Measurements from ENCODE around the gene SLC23A2.

Gene SLC23A2

GRCh38 chr20:4844751-4845465 lies 156.4 kb downstream of the SLC23A2 start:
- DNase-seq (ENCODE audit: low read depth), result no peak

GRCh38 chr20:4844325-4844724 lies 157.0 kb downstream of the SLC23A2 start:
- DNase-seq (ENCODE audit: low read depth), result no peak

GRCh38 chr20:4840801-4841200 lies 160.5 kb downstream of the SLC23A2 start:
- no peak for DNase-seq (ENCODE audit: low read depth)

- DNase-seq (ENCODE audit: low read depth), result no peak
Observed at GRCh38 chr20:4838526-4838925, 162.8 kb downstream of the SLC23A2 start.

- DNase-seq (ENCODE audit: low read depth), result no peak
Observed at GRCh38 chr20:4837760-4838159, 163.6 kb downstream of the SLC23A2 start.

- DNase-seq (ENCODE audit: low read depth), result no peak
Observed at GRCh38 chr20:4836935-4837334, 164.4 kb downstream of the SLC23A2 start.

GRCh38 chr20:4836473-4836872 lies 164.8 kb downstream of the SLC23A2 start:
- DNase-seq (ENCODE audit: low read depth), result no peak

GRCh38 chr20:4835244-4836177 lies 165.8 kb downstream of the SLC23A2 start:
- DNase-seq (ENCODE audit: low read depth), result no peak

GRCh38 chr20:4833074-4833728 lies 168.1 kb downstream of the SLC23A2 start:
- DNase-seq (ENCODE audit: low read depth), result no peak

- DNase-seq (ENCODE audit: low read depth), result no peak
Observed at GRCh38 chr20:4832469-4832868, 168.8 kb downstream of the SLC23A2 start.

- DNase-seq (ENCODE audit: low read depth), result no peak
Observed at GRCh38 chr20:4830696-4831095, 170.6 kb downstream of the SLC23A2 start.

GRCh38 chr20:4830259-4830658 lies 171.1 kb downstream of the SLC23A2 start:
- no peak for DNase-seq (ENCODE audit: low read depth)

GRCh38 chr20:4829514-4830215 lies 171.6 kb downstream of the SLC23A2 start:
- DNase-seq (ENCODE audit: low read depth), result no peak

GRCh38 chr20:4828830-4829513 lies 172.3 kb downstream of the SLC23A2 start:
- DNase-seq (ENCODE audit: low read depth), result no peak

GRCh38 chr20:4821590-4821989 lies 179.7 kb downstream of the SLC23A2 start:
- no peak for DNase-seq (ENCODE audit: low read depth)

- peak; percentile 73 for DNase-seq (ENCODE audit: low read depth)
Observed at GRCh38 chr20:4820806-4821518, 180.3 kb downstream of the SLC23A2 start.

GRCh38 chr20:4819901-4820300 lies 181.4 kb downstream of the SLC23A2 start:
- no peak for DNase-seq (ENCODE audit: low read depth)

GRCh38 chr20:4817230-4817671 lies 184.1 kb downstream of the SLC23A2 start:
- no peak for DNase-seq (ENCODE audit: low read depth)

- no peak for DNase-seq (ENCODE audit: low read depth)
Observed at GRCh38 chr20:4815628-4816027, 185.7 kb downstream of the SLC23A2 start.

- no peak for DNase-seq (ENCODE audit: low read depth)
Observed at GRCh38 chr20:4814696-4815252, 186.5 kb downstream of the SLC23A2 start.

Data from HS-5 (cell line).